GM15510 (cell line): ENCODE data around the gene PRDM16.

Experiments
- POLR2A ChIP-seq: IDR thresholded peaks from 3 replicates; pipeline ENCODE4 v1.6.1; 2011; ENCODE audit warnings: borderline replicate concordance; ENCODE audit not compliant: insufficient read length; ENCODE audit errors: extremely low read depth

The PRDM16 gene

DNA sequence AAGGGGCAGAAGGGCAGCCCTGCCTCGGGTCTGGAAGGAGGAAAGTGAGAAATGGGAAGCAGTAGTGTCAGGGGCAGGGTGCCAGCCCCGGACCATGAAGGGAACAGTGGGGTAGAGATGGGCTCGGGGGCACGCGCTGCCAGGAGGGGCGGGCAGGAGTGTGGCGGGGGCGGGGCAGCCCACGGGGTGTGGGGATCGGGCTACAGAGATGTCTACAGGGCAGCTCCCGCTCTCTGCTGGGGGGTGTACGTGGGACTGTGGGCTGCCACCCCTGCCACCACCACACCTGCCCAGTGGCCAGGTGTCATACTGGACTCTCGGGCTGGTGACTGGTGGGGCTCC is 392.9 kb downstream of the PRDM16 start:
- TF ChIP-seq POLR2A = no peak

DNA sequence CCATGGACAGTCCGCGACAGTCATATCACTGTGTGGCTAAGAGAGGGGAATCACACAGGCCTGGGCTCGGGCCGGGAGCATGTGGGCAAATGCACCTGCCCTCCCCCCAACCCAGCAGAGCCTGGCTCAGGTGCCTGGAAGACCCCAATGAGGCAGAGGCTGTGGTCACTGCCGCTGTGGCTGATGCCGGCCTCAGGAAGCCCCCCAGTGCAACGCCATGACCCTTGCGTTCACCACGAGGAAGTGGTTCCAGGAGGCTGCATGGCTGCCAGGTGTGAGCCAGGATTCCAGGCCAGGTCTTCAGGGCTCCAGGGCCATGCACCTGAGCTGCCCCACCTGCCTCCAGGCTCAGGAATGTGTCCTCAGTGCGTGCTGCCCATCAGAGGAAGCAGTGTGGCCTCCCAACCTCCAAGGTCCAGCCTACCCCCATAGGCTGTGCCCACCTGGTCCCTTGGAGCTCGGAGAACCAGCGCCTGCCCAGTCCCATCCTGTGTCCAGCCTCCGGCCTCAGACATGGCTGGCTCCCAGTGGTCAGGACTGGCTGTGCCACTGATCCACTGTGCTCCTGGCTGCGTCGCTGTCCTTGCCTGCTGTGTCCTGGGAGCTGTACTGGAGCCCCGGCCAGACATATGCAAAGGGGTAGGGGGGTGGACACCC is 393.5 kb downstream of the PRDM16 start:
- TF ChIP-seq POLR2A = no peak

DNA sequence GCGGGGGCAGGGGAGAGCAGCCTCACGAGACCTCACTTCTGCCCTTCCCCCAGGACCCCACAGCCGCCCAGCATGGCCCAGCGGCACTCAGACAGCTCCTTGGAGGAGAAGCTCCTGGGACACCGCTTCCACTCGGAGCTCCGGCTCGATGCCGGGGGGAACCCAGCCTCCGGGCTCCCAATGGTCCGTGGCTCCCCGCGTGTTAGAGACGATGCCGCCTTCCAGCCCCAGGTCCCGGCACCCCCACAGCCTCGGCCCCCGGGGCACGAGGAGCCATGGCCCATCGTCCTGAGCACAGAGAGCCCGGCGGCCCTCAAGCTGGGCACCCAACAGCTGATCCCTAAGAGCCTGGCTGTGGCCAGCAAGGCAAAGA is 394.0 kb downstream of the PRDM16 start:
- TF ChIP-seq POLR2A = no peak

DNA sequence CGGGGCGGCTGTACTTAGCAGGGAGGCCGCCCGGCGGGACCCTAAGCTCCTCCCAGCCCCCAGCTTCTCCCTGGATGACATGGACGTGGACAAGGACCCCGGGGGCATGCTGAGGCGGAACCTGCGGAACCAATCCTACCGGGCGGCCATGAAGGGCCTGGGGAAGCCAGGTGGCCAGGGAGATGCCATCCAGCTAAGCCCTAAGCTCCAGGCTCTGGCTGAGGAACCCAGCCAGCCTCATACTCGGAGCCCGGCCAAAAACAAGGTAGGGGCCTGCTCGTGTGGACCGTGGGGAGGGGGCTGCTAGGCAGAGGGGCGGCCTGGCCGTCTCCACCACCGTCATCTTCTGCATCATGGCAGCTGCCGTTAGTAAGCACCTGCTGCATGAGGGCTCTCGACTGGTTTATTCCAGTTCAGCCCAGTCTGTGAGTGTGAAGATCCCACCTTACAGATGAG is 394.4 kb downstream of the PRDM16 start:
- TF ChIP-seq POLR2A = no peak

DNA sequence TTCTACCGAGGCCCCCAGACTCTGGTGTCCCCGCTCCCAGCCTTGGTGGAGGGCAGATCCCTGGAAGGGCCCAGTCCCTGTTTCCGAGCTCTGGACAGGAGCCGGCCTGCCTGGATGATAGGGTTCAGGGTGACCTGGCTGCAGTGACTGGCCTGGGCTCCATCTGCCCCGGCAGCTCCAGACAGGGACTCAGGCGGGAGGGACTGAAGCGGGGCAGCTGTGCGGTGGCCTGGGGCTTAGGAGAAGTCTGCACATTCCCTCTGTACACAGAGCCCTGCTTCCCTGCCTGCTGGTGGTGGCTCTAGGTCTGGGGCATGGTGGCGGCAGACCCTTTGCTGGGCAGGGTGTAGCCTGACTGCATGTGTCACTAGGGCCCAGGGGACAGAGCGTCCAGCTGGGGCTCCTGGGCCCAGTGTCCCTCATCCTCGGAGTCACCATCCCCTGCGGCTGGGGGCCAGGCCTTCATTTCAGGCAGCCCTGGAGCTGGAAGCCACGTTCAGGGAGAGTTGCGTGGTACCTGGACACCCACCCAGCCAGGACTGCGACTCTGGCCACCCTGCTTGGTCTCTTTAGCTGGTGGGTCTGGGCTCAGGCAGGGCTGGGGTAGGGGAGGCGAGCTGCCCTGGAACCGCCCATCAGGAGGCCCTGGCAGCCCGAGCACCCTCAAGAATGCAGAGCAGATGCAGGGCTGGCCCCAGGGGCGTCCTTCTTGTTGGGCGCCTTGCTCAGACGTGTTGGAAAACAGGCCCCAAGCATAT is 395.1 kb downstream of the PRDM16 start:
- no peak for TF ChIP-seq POLR2A

DNA sequence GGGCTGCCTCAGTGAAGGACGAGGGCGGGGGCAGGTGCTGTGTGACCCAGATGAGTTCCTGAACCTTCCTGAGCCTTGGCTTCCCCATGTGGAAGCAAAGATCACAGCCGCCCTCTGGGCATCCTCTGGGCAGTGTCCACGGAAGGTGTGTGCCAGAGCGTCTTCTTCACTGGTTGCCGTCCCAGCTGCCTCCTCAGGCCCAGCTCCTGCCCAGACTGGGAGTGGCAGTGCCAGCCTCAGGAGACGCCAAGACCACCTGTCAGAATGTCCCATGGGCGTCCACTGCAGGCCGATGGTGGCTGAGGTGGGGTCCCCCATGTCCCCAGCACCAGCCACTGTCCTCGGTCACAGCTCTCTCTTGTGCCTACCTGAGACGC is 395.6 kb downstream of the PRDM16 start:
- TF ChIP-seq POLR2A = no peak

DNA sequence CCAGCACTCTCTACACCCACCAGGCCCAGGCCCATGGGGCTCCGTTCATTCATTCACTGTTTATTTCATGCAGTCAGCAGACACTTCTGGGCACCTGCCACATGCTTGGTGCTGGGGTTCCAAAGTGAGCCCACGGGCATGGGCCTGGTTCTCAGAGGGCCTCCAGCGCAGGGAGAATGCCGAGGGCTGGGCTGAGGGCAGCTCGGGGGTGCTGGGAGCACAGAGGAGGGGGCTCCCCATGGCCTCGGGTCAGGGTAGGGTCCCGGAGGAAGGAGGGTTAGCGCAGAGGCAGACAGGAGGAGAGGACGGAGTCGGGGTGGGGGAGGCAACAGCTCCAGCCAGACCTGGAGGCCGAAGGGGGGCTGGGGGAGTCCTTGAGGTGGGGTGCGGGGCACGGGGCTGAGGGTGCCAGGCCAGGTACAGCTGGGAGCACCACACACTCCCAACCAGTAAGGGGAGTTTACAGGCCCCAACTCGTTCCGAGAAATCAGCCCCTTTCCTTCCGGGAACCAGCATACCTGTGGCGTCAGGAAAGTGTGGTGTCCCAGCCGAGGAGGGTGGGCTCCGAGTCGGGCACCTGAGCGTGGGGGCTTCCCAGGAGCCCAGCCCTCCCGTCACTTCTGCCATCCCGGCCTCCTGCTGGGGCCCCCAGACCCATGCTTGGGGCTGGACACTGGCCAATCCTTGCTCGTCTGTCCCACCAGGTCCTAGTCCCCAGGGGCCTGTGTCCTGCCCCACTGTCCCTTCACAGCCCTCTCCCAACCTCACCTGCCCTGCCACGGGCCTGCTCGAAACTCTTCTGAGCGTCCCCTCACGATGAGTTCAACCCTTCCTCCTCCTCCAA is 396.3 kb downstream of the PRDM16 start:
- TF ChIP-seq POLR2A = no peak

DNA sequence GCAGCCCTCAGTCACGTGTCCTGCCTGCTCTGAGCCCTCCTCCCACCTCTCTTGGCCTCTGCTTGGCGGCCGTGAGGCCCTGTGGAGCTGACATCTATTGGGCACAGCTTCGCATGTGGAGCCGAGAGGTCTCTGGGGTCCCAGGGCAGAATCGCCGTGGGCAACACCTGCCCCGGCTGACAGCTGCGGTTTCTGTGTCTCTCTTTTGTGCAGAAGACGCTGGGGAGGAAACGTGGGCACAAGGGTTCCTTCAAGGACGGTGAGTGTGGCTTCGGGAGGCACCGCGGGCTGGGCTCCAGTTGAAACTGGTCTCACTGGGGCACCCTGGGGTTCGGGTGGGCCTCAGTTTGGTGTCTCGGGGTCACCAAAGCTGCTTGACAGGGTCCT is 396.9 kb downstream of the PRDM16 start:
- no peak for TF ChIP-seq POLR2A

DNA sequence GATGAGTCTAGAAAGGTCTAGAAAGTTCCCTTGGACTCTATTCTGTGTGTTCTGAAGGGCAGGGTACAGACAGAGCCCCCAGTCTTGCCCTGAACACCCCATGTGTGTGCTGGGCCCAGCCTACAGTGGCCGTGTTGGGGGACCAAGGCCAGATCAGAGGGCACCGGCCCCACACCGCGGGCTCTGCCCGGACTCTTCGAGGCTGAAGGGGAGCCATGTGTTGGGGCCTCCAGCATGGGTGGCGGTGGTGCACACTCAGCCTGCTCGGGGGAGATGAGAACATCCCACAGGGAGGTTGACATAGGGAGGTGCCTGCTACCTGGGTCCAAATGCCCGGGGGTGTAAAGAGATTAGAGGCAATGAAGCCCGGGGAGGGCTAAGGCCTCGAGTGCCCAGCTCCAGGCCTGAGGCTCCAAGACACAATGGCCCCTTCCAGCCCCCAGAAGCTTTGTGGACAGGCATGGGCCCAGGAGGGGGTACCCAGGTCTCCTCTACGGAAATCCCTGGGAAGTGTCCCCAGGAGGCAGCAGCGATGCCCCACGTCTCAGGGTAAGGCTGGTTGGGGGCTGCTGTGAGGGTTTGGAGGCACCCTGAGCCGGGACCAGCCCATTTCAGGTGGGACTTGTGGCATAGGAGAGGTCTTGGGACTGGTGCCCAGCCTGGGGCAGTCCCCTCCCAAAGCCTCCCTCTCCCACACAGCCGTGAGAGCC is 397.5 kb downstream of the PRDM16 start:
- no peak for TF ChIP-seq POLR2A

DNA sequence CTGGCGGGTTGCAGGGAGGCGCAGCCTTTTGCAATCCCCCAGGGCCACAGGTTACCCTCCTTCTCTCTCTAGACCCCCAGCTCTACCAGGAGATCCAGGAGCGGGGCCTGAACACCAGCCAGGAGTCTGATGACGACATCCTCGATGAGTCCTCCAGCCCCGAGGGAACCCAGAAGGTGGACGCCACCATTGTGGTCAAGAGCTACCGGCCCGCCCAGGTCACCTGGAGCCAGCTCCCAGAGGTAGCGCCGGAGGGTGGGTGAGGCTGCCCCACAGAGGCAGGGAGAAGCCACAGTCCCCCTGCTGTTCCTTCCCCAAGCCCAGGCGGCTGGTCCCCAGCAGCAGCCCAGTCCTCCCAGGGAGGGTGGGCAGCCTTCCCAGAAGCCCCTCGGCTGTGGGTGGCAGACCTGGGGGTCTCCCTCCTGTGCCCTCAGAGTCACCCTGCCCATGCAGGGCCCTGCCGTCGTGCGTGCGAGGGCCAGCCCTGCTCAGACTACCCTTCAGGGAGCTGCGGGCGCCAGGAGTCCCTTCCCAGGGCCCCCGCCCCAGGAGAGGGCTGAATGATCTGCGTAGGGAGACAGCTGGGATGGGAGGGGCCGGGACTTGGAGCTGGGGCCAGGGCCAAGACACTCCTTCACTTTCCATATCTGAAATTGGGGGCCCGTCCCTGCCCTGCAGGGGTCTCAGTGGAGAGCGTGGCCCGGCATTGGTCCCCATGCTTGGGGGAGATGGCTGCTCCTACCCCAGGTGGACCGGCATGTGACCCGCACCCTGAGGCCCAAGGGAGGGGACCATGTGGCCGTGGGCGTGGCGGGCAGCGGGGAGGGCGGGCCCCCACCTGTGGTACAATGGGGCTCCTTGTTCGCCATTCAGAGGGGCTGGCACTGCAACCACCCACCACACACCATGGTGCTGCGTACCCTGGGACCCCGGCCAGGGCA is 398.4 kb downstream of the PRDM16 start:
- TF ChIP-seq POLR2A = no peak

DNA sequence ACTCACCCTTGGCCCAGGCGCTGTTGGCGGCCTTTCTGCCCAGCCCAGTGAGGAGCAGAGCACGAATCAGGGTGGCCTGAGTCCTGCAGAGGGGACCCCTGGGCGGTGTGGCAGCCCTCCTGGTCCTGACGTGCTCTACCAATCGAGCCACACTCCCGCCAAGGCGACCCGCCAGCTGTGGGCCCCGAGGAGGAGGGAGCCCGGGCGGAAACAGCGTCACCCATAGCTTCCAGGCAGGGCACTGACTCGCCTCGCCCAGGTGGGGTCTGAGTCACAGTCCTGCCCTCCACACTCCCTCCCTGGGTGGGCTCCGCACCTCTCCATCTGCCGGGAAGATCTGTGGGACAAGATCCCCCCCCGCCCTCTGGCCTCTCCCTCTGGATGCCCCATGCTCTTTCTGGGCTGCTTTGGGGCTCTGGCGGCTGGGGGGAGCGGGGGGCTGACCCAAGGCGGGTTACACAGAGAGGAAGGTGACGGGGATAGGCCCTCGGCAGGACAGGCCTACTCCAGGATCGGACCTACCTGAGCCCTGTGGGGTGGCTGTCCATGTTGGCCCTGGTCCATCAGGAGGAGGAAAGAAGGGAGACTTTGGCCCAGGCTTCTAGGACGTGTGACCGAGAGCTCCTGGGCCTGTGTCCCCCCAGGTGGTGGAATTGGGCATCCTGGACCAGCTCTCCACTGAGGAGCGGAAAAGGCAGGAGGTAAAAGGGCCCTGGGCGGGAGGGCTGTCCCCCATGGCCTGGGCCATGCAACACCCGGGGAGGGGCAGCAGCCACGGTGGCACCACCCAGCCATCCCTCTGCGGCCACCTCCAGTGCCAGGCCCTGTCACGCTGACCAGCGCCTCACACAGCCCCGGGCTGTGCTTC is 399.5 kb downstream of the PRDM16 start:
- TF ChIP-seq POLR2A = no peak

DNA sequence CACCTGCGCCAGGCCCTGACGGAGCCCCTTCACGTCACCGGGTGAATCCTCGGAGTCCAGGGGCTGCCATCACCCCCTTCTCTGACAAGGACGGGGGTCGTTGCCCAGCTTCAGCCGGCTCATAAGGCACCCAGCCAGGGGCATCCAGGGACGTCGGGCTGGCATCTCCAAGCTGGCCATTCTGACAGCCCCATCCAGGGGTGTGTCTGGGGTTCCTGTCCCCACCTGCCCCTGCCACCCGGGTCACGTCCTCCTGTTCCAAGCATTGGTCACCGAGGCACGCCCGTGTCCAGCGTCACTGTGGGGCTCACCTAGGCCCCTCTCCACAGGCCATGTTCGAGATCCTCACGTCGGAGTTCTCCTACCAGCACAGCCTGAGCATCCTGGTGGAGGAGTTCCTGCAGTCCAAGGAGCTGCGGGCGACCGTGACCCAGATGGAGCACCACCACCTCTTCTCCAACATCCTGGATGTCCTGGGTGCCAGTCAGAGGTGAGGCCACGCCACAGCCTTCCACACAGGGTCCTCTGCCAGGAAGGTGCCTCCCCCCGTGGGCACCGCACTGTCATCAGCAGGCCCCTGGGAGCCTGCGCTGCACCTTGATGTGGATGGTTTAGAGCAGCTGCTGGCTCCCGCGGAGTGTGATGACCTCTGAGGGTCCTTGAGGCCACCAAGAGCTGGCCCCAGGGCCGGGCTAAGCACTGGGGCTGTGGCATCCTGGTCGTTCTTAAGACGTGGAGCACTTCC is 400.3 kb downstream of the PRDM16 start:
- no peak for TF ChIP-seq POLR2A
